Measurements from ENCODE around the gene PATE2. TPM values are rescaled to one million over a fixed set of nuclear protein-coding genes. Genes with fewer than 3 reads are reported as not detected.

The PATE2 gene
- total RNA-seq, 1 experiment from 2014 or later: not detected

GRCh38 chr11:125745979-125746378, 32.6 kb downstream of the PATE2 start, which contains the start of gene PATE1:
Gene PATE1 (plus strand): TSS chr11:125746279. CDS start chr11:125746305, 26 bp downstream.
- Histone ChIP-seq H3K4me3 (ENCODE audit: low read depth, low read length, poor library complexity, severe bottlenecking) (no peak within 1 kb of the TSS), H3K27me3 (replicated peaks; ENCODE audit: insufficient read depth, low read depth, low read length, poor library complexity) (peaks cover 70% of the 10 kb centered on the region), H3K36me3 (ENCODE audit: insufficient read depth, low read length, poor library complexity, severe bottlenecking) (no peaks in the 10 kb centered on the region), H3K27ac (ENCODE audit: low read depth, low read length, poor library complexity, severe bottlenecking) (no peak within 1 kb of the TSS), H3K9me3 (ENCODE audit: low read depth, low read length, poor library complexity, severe bottlenecking) (no peaks in the 10 kb centered on the region), H3K4me1 (ENCODE audit: insufficient read depth, low read length, poor library complexity, severe bottlenecking) (no peaks in the 10 kb centered on the region)
- ChIA-PET POLR2A (ENCODE audit: low non-redundant PET) (no interaction called here), CTCF (no interaction called here)
- DNase-seq (ENCODE audit: low spot score): no peak
- TF ChIP-seq CTCF (conservative IDR thresholded peaks at IDR 0.05; ENCODE audit: low read depth, low read length) (no peak), EZH2 (IDR thresholded peaks at IDR 0.05; ENCODE audit: borderline replicate concordance, low read depth, low read length, poor library complexity, severe bottlenecking) (no peak)
- no TSS peak for BruUV-seq (replicated peaks)
- intact Hi-C loops (cut with micrococcal nuclease; ENCODE audit: unreplicated experiment): no loop called here

GRCh38 chr11:125743681-125744080, 34.9 kb downstream of the PATE2 start:
- intact Hi-C loops (cut with micrococcal nuclease; ENCODE audit: unreplicated experiment): no loop called here
- no peak overlapping the region for H3K27ac ChIP-seq (ENCODE audit: low read depth, low read length, poor library complexity, severe bottlenecking)
- CTCF ChIA-PET: no interaction called here
- no TSS peak for BruUV-seq (replicated peaks)
- no peak overlapping the region for H3K4me3 ChIP-seq (ENCODE audit: low read depth, low read length, poor library complexity, severe bottlenecking)
- TF ChIP-seq EZH2 (IDR thresholded peaks at IDR 0.05; ENCODE audit: borderline replicate concordance, low read depth, low read length, poor library complexity, severe bottlenecking) (no peak), CTCF (conservative IDR thresholded peaks at IDR 0.05; ENCODE audit: low read depth, low read length) (no peak)
- H3K4me1 ChIP-seq (ENCODE audit: insufficient read depth, low read length, poor library complexity, severe bottlenecking): no peaks in the 10 kb centered on the region
- no peak for DNase-seq (ENCODE audit: low spot score)
- POLR2A ChIA-PET (ENCODE audit: low non-redundant PET): no interaction called here
- H3K9me3 ChIP-seq (ENCODE audit: low read depth, low read length, poor library complexity, severe bottlenecking): no peaks in the 10 kb centered on the region
- H3K27me3 ChIP-seq (replicated peaks; ENCODE audit: insufficient read depth, low read depth, low read length, poor library complexity): peaks cover 70% of the 10 kb centered on the region
- H3K36me3 ChIP-seq (ENCODE audit: insufficient read depth, low read length, poor library complexity, severe bottlenecking): no peaks in the 10 kb centered on the region

- no peaks in the 10 kb centered on the region for H3K4me1 ChIP-seq (ENCODE audit: insufficient read depth, low read length, poor library complexity, severe bottlenecking)
- H3K27me3 ChIP-seq (replicated peaks; ENCODE audit: insufficient read depth, low read depth, low read length, poor library complexity): peaks cover 70% of the 10 kb centered on the region
- H3K27ac ChIP-seq (ENCODE audit: low read depth, low read length, poor library complexity, severe bottlenecking): no peak overlapping the region
- no peak overlapping the region for H3K4me3 ChIP-seq (ENCODE audit: low read depth, low read length, poor library complexity, severe bottlenecking)
- ChIA-PET CTCF (no interaction called here), POLR2A (ENCODE audit: low non-redundant PET) (no interaction called here)
- TF ChIP-seq CTCF (conservative IDR thresholded peaks at IDR 0.05; ENCODE audit: low read depth, low read length) (no peak), EZH2 (IDR thresholded peaks at IDR 0.05; ENCODE audit: borderline replicate concordance, low read depth, low read length, poor library complexity, severe bottlenecking) (no peak)
- BruUV-seq (replicated peaks): no TSS peak
- no peaks in the 10 kb centered on the region for H3K36me3 ChIP-seq (ENCODE audit: insufficient read depth, low read length, poor library complexity, severe bottlenecking)
- H3K9me3 ChIP-seq (ENCODE audit: low read depth, low read length, poor library complexity, severe bottlenecking): no peaks in the 10 kb centered on the region
- no peak for DNase-seq (ENCODE audit: low spot score)
- intact Hi-C loops (cut with micrococcal nuclease; ENCODE audit: unreplicated experiment): no loop called here
Observed at GRCh38 chr11:125740617-125741016, 38.0 kb downstream of the PATE2 start.

Data from A673 (cell line).